H1 (cell line): ENCODE measurements around the gene PLCB1. TPM values are rescaled to one million over a fixed set of nuclear protein-coding genes. Genes with fewer than 3 reads are reported as not detected.

Experiments used
- BRCA1 ChIP-seq: IDR thresholded peaks from 2 replicates; pipeline ENCODE4 v1.6.1; 2012; ENCODE audit warnings: low read depth, low read length, improper control_type of control experiment
- POLR2A ChIP-seq, 2 experiments: IDR thresholded peaks; 1 replicate in 1 of 2; 2 replicates in 1 of 2; pipeline ENCODE4 v1.6.1; 2011; ENCODE audit warnings: low read depth in 2 of 2, low read length in 2 of 2, mild to moderate bottlenecking in 2 of 2; ENCODE audit errors: control extremely low read depth in 1 of 2
- SUZ12 ChIP-seq: fragments of 200-600 bp; sonication (generic); IDR thresholded peaks from 2 replicates; pipeline ENCODE4 v1.6.1; 2012; ENCODE audit warnings: mild to moderate bottlenecking, inconsistent platforms, low read length, moderate library complexity, mixed read lengths
- polyA plus RNA-seq, 7 experiments: library from polyadenylated mRNA; depleted of rRNA in 3 of 7; stranded (reverse) in 5 of 7; unstranded in 2 of 7; fragments of >200 nt in 5 of 7; fragments of 200-250 nt in 2 of 7; gene quantifications; 1 replicate in 5 of 7; 2 replicates in 1 of 7; 4 replicates in 1 of 7; pipeline versions ENCODE4 v1.2.1 to v1.2.3, GENCODE V29; 2011 to 2013; ENCODE audit warnings: missing spikeins in 2 of 7, mixed read lengths in 2 of 7
- total RNA-seq: library from RNA; stranded (reverse); fragmentation: NEBNext Ultra II Directional; extraction: Animal tissue kit (Norgen Biotek cat#: 25700); gene quantifications from 2 replicates; pipeline ENCODE4 v1.2.1, GENCODE V29; 2021

The PLCB1 gene
- total and polyA plus RNA-seq, 2 of the 8 experiments (the other 6 are each of a cell fraction or from before 2014, with no cell fraction given), result 2.6 to 9.1 TPM

DNA sequence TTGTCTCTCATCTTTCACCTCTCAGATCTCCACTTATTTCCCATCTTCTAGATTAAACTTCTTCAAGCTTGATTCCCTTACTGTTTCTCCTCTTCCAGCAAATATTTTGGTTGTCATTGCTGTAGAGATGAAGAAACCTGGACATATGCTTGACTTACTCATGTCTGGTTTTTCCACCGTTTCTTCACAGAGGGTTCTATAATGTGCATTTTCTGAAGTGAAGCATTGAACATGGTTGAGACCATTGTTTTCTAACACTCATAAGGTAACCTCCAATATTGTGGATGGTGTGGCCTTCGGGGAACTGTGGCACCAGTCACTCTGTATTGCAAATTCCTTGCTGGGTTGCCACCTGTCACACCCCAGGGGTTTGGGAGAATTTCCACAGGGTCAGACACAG is 237.2 kb downstream of the PLCB1 start (continued):
- TF ChIP-seq POLR2A (IDR thresholded peaks at IDR 0.05; ENCODE audit: control extremely low read depth in 1 of 2, low read depth in 2 of 2, low read length in 2 of 2) (no peak), SUZ12 (no peak), BRCA1 (no peak)
